K562 (cell line): ENCODE data around the gene TRNP1. TPM values are rescaled to one million over a fixed set of nuclear protein-coding genes. Genes with fewer than 3 reads are reported as not detected.

Experiments
- BHLHE40 ChIP-seq: IDR thresholded peaks from 2 replicates; pipeline ENCODE4 v1.6.1; 2011; ENCODE audit warnings: low read length, improper control_type of control experiment
- CTBP1 ChIP-seq: fragments of 450-650 bp; IDR thresholded peaks from 2 replicates; pipeline ENCODE4 v1.6.1; 2016; ENCODE audit warnings: borderline replicate concordance
- DPF2 ChIP-seq: fragments of 450-650 bp; IDR thresholded peaks from 2 replicates; pipeline ENCODE4 v1.6.1; 2016
- FOSL1 ChIP-seq: fragments of 200-800 bp; sonication (Bioruptor generic); conservative IDR thresholded peaks from 2 replicates; pipeline ENCODE4 v1.6.1; 2016; ENCODE audit warnings: missing genetic modification characterization, missing compliant biosample characterization
- GABPB1 ChIP-seq: sonication (generic); formaldehyde crosslinking; IDR thresholded peaks from 2 replicates; pipeline ENCODE4 v1.8.0; 2022; ENCODE audit warnings: mild to moderate bottlenecking, missing genetic modification reagents
- GATAD2A ChIP-seq: fragments of 450-650 bp; IDR thresholded peaks from 2 replicates; pipeline ENCODE4 v1.6.1; 2017
- GMEB1 ChIP-seq: fragments of 250-450 bp; sonication (Bioruptor Pico); IDR thresholded peaks from 2 replicates; pipeline ENCODE4 v1.4.0; 2020; ENCODE audit warnings: mild to moderate bottlenecking
- GTF2F1 ChIP-seq: IDR thresholded peaks from 2 replicates; pipeline ENCODE4 v1.6.1; 2011; ENCODE audit warnings: low read depth, low read length, improper control_type of control experiment
- HDGF ChIP-seq: fragments of 450-650 bp; IDR thresholded peaks from 2 replicates; pipeline ENCODE4 v1.6.1; 2016
- JUND ChIP-seq, 2 experiments: IDR thresholded peaks; 2 replicates in 1 of 2; 3 replicates in 1 of 2; pipeline ENCODE4 v1.6.1; 2011; ENCODE audit warnings: borderline replicate concordance in 2 of 2, low read depth in 2 of 2, low read length in 2 of 2, improper control_type of control experiment in 1 of 2, missing biosample characterization in 1 of 2, missing genetic modification characterization in 1 of 2, missing genetic modification reagents in 1 of 2
- L3MBTL2 ChIP-seq: fragments of 450-650 bp; IDR thresholded peaks from 2 replicates; pipeline ENCODE4 v1.6.1; 2016; ENCODE audit warnings: mild to moderate bottlenecking, moderate library complexity
- MEF2A ChIP-seq: IDR thresholded peaks from 2 replicates; pipeline ENCODE4 v1.6.1; 2011; ENCODE audit warnings: low read depth, mild to moderate bottlenecking, low read length, moderate library complexity; ENCODE audit not compliant: control insufficient read depth
- MEIS2 ChIP-seq: fragments of 450-650 bp; IDR thresholded peaks from 2 replicates; pipeline ENCODE4 v1.6.1; 2014; ENCODE audit warnings: mild to moderate bottlenecking; ENCODE audit not compliant: partially characterized antibody
- MTA1 ChIP-seq: fragments of 450-650 bp; IDR thresholded peaks from 2 replicates; pipeline ENCODE4 v1.6.1; 2017; ENCODE audit warnings: borderline replicate concordance
- NCOA1 ChIP-seq: fragments of 450-650 bp; IDR thresholded peaks from 2 replicates; pipeline ENCODE4 v1.6.1; 2016; ENCODE audit warnings: low read depth
- RCOR1 ChIP-seq, 2 experiments: IDR thresholded peaks; 2 replicates each; pipeline ENCODE4 v1.6.1; 2012; ENCODE audit warnings: low read depth in 2 of 2, low read length in 2 of 2, borderline replicate concordance in 1 of 2, improper control_type of control experiment in 1 of 2
- REST ChIP-seq, 2 experiments: fragments of 450-650 bp; formaldehyde crosslinking in 1 of 2; IDR thresholded peaks; 2 replicates each; pipeline versions ENCODE4 v1.4.0 to v1.6.1; 2014 to 2020; ENCODE audit warnings: mild to moderate bottlenecking in 2 of 2, borderline replicate concordance in 1 of 2, low read depth in 1 of 2
- SMARCE1 ChIP-seq: fragments of 450-650 bp; IDR thresholded peaks from 2 replicates; pipeline ENCODE4 v1.7.1; 2016; ENCODE audit warnings: mild to moderate bottlenecking
- SREBF1 ChIP-seq: fragments of 150-350 bp; IDR thresholded peaks from 2 replicates; pipeline ENCODE4 v1.6.1; 2014; ENCODE audit warnings: antibody characterized with exemption, low read depth, low read length, borderline replicate concordance
- TRIM24 ChIP-seq, 2 experiments: fragments of 450-650 bp; IDR thresholded peaks; 2 replicates each; pipeline ENCODE4 v1.6.1; 2016
- polyA plus RNA-seq, 8 experiments: library from polyadenylated mRNA; depleted of rRNA in 4 of 8; stranded (reverse) in 5 of 8; unstranded in 3 of 8; fragments of >200 nt; fragmentation: Nextera tagmentation in 2 of 8; fragmentation: Illumina TruSeq in 1 of 8; extraction: Ambion mirVana in 2 of 8; extraction: Trizol in 1 of 8; gene quantifications; 2 replicates each; pipeline versions ENCODE4 v1.2.1 to v1.2.3, GENCODE V29; 2011 to 2014; ENCODE audit warnings: inconsistent platforms in 1 of 8, missing spikeins in 1 of 8
- total RNA-seq, 7 experiments: library from RNA; depleted of rRNA in 6 of 7; stranded (reverse); fragments of >200 nt in 6 of 7; fragmentation: Illumina TruSeq in 2 of 7; extraction: Trizol in 2 of 7; gene quantifications; 2 replicates each; pipeline versions ENCODE4 v1.2.1 to v1.2.3, GENCODE V29; 2011 to 2021; ENCODE audit warnings: low replicate concordance in 1 of 7

Gene TRNP1
- total and polyA plus RNA-seq, 9 of the 15 experiments (the other 6 are each of a cell fraction or from before 2014, with no cell fraction given) = 0.03 to 1.3 (median 0.95) TPM

- TF ChIP-seq MEIS2 (peak; percentile 56), DPF2 (peak; percentile 56; the same call in 1 of the 2 replicates), NCOA1 (peak; percentile 39; the same call in 1 of the 2 replicates), CTBP1 (peak; percentile 43; the same call in 1 of the 2 replicates), REST (IDR thresholded peaks at IDR 0.05; ENCODE audit: borderline replicate concordance) (peak; percentile 87), REST (CRISPR knock-in tag; IDR thresholded peaks at IDR 0.05; ENCODE audit: low read depth) (no peak), GMEB1 (CRISPR knock-in tag) (no peak), TRIM24 (IDR thresholded peaks at IDR 0.05) (0 out of 4 replicates have a peak, but pooled peaks of 1 of the 2 experiments have one; percentile 11), MEF2A (no peak), RCOR1 (IDR thresholded peaks at IDR 0.05; ENCODE audit: borderline replicate concordance in 1 of 2, low read depth in 2 of 2, low read length in 2 of 2) (peak; percentile 96 to 97), BHLHE40 (peak; percentile 98), JUND (IDR thresholded peaks at IDR 0.05; ENCODE audit: borderline replicate concordance, low read depth, low read length) (0 out of 2 replicates have a peak, but pooled peaks have one; percentile 26), JUND (tag; IDR thresholded peaks at IDR 0.05; ENCODE audit: borderline replicate concordance, low read depth, low read length) (no peak), L3MBTL2 (peak; percentile 72), MTA1 (peak; percentile 67; the same call in 1 of the 2 replicates), FOSL1 (tag) (peak; percentile 56), SMARCE1 (peak; percentile 78; the same call in 1 of the 2 replicates), GATAD2A (0 out of 2 replicates have a peak, but pooled peaks have one; percentile 18), SREBF1 (peak; percentile 63; the same call in 1 of the 2 replicates), HDGF (0 out of 2 replicates have a peak, but pooled peaks have one; percentile 32), GTF2F1 (0 out of 2 replicates have a peak, but pooled peaks have one; percentile 53), GABPB1 (no peak)
Observed at GRCh38 chr1:27045973-27046558, 52.6 kb downstream of the TRNP1 start (continued).
